Measurements from ENCODE around the gene YEATS4.

Gene YEATS4

GRCh38 chr12:69440016-69440415 is 80.5 kb downstream of the YEATS4 start:
- DNase-seq: no peak
